Heart left ventricle (tissue), 13 donors: ENCODE data around the gene PRKCA.

Experiments used
- POLR2A ChIP-seq, 2 donors: fragments of 450-650 bp; IDR thresholded peaks; one replicate each; pipeline ENCODE4 v1.6.1; 2017; ENCODE audit warnings: antibody characterized with exemption in 2 of 2, mild to moderate bottlenecking in 2 of 2, moderate library complexity in 2 of 2
- TF ChIP-seq, protein P1 (sequence below), 12 donors: fragments of 200-600 bp; sonication (generic) in 4 of 12; IDR thresholded peaks; one replicate each; pipeline versions ENCODE4 v1.5.0 to v1.8.0; 2018 to 2022; ENCODE audit warnings: antibody characterized with exemption in 12 of 12, mild to moderate bottlenecking in 5 of 12
- donor health status: ischemic (EF 13 %, LVEDD 7.1; RV severe dilation, severe dysfunction).
- donor health status: DM: no; HTN: yes; CAD: no.
- donor health status: DM: no; HTN: no; CAD: no.
- donor health status: ischemic (EF 25% LVEDD 6.9; RV normal size, moderate dysfunction).
- donor health status: ischemic (EF 25% LVEDD 5.7; RV mildly dilated, moderate dysfunction).
- donor health status: ischemic (EF 35%, LVEDD 5.7; RV mildly dilated, moderate dysfunction).
- donor health status: nonischemic (EF 11% LVEDD 7.7; RV severe dilation, severe dysfunction).
- donor health status: DM: yes; HTN: yes; CAD: no.
- donor health status: PGD.
- donor health status: ischemic (EF 29% LVEDD 5.4; RV normal size, mild dysfunction).
- donor health status: nonischemic (EF 23%, LVEDD 6.1; RV moderate dilation, normal function).

DNA sequence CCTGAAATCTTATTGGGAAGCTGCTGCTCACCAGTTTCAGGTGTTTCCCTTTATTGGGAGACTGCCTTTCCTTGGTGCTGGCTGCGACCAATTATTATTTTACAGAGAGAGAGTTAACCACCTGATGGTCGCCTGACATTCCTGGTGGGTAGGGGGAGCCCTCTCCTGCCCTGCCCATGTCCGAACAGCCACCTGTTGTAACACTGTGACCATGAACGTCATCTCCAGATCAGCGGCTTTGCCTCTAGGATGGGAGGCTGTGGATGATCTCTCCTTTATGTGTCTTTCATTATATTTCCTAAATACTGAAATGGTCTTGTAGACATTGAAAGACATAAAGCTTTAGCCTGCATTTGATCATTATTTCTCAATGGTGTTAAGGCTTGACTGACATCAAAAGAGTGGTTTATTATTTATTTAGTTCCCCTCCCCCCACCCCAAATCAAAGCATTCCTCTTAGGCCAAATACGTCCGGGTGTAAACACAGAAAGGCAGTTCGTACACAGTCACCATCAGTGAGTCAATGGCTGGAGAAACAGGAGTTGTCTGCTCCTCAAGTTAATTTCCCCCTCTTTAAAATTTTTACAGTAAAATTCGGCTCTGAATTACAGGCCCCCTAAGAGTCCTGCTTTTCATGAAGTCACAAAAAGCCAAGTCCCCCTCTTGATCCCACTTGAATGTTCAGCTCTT, 474.7 kb downstream of the PRKCA start:
- TF ChIP-seq, protein P1, sequence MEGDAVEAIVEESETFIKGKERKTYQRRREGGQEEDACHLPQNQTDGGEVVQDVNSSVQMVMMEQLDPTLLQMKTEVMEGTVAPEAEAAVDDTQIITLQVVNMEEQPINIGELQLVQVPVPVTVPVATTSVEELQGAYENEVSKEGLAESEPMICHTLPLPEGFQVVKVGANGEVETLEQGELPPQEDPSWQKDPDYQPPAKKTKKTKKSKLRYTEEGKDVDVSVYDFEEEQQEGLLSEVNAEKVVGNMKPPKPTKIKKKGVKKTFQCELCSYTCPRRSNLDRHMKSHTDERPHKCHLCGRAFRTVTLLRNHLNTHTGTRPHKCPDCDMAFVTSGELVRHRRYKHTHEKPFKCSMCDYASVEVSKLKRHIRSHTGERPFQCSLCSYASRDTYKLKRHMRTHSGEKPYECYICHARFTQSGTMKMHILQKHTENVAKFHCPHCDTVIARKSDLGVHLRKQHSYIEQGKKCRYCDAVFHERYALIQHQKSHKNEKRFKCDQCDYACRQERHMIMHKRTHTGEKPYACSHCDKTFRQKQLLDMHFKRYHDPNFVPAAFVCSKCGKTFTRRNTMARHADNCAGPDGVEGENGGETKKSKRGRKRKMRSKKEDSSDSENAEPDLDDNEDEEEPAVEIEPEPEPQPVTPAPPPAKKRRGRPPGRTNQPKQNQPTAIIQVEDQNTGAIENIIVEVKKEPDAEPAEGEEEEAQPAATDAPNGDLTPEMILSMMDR (IDR thresholded peaks at IDR 0.05) = no peak
- TF ChIP-seq POLR2A (IDR thresholded peaks at IDR 0.05) = no peak
